ENCODE data around the gene MAP2K5.

Gene MAP2K5

GRCh38 chr15:67678993-67679392 is 136.5 kb downstream of the MAP2K5 start:
- no peak for DNase-seq
- no peaks in the 10 kb centered on the region for H3K27me3 ChIP-seq (replicated peaks; ENCODE audit: control insufficient read depth, insufficient read depth, low read length, poor library complexity, severe bottlenecking)
- peaks cover 4% of the 10 kb centered on the region for H3K9me3 ChIP-seq (ENCODE audit: control insufficient read depth, low read length)
- no peak overlapping the region for H3K27ac ChIP-seq (ENCODE audit: insufficient read depth, low read length, poor library complexity, severe bottlenecking)
- no peak overlapping the region for H3K4me3 ChIP-seq (ENCODE audit: insufficient read depth, low read depth, low read length, poor library complexity, severe bottlenecking)
- H3K4me1 ChIP-seq (ENCODE audit: control insufficient read depth, insufficient read depth, low read length, poor library complexity, severe bottlenecking), result no peaks in the 10 kb centered on the region
- H3K36me3 ChIP-seq (ENCODE audit: control insufficient read depth, insufficient read depth, low read length), result peaks cover under 1% of the 10 kb centered on the region

DNA sequence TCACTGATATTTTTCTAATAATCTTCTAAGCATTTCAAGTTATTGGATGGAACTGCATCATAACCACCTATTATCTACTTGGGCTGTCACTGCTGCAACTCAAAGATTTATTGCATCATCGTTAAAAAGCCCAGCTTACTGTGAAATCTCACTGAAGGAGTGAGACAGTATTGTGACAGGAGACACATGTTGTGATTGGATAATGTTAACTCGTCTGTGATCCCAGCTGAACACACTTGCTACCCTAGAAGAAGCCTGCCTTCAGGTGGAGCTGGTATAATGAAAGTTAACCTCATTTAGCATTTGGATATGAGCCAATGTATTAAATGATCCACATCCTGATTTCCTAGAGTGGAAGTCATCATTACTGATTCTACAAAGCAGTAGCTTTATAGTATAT is 138.1 kb downstream of the MAP2K5 start:
- DNase-seq, result no peak
- H3K27me3 ChIP-seq (replicated peaks; ENCODE audit: control insufficient read depth, insufficient read depth, low read length, poor library complexity, severe bottlenecking), result no peaks in the 10 kb centered on the region
- H3K36me3 ChIP-seq (ENCODE audit: control insufficient read depth, insufficient read depth, low read length), result peaks cover 3% of the 10 kb centered on the region
- H3K4me1 ChIP-seq (ENCODE audit: control insufficient read depth, insufficient read depth, low read length, poor library complexity, severe bottlenecking), result no peaks in the 10 kb centered on the region
- H3K27ac ChIP-seq (ENCODE audit: insufficient read depth, low read length, poor library complexity, severe bottlenecking), result no peak overlapping the region
- H3K4me3 ChIP-seq (ENCODE audit: insufficient read depth, low read depth, low read length, poor library complexity, severe bottlenecking), result no peak overlapping the region
- peaks cover 4% of the 10 kb centered on the region for H3K9me3 ChIP-seq (ENCODE audit: control insufficient read depth, low read length)

DNA sequence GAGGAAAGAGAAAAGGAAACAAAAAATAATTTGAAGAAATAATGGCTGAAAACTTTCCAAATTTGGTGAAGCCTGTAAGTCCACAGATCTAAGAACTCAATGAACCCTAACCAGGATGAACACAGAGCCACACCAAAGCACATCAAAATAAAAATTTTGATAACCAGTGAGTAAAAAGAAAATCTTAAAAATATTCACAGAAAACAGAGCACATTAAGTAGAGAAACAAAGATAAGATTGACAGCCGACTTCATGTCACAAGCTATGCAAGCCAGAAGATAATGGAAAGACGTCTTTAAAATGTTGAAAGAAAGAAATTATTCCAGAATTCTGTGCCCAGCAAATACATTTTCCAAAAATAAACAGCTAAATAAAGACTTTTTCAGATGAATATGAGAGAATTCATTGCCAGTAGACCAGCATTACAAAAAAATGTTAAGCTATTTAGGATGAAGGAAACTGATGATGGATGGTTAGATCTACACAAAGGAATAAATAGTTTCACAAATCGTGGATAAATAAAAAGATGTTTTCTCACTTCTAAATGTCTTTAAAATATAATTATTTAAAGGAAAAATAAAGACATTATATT is 142.6 kb downstream of the MAP2K5 start:
- no peak for DNase-seq
- Histone ChIP-seq H3K27ac (ENCODE audit: insufficient read depth, low read length, poor library complexity, severe bottlenecking) (no peak overlapping the region), H3K27me3 (replicated peaks; ENCODE audit: control insufficient read depth, insufficient read depth, low read length, poor library complexity, severe bottlenecking) (no peaks in the 10 kb centered on the region), H3K36me3 (ENCODE audit: control insufficient read depth, insufficient read depth, low read length) (peaks cover 3% of the 10 kb centered on the region), H3K4me3 (ENCODE audit: insufficient read depth, low read depth, low read length, poor library complexity, severe bottlenecking) (no peak overlapping the region), H3K4me1 (ENCODE audit: control insufficient read depth, insufficient read depth, low read length, poor library complexity, severe bottlenecking) (no peaks in the 10 kb centered on the region), H3K9me3 (ENCODE audit: control insufficient read depth, low read length) (peaks cover 4% of the 10 kb centered on the region)

DNA sequence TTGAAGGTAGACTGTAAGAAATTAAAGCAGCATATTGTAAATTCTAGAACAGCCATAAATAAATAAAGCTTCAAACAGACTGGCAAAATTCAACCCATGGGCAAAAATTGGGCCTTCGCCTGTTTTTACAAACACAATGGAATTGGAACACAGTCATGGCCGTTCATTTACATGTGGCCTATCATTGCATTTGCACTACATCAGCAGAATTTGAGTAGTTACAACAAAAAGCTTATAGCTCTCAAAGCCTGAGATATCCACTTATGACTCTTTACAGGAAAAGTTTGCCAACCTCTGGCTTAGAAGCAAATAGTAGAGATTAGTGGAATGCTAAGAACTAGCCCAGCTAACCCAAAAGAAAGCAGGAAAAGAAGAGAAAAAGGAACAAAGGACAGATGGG is 143.2 kb downstream of the MAP2K5 start:
- no peak overlapping the region for H3K4me3 ChIP-seq (ENCODE audit: insufficient read depth, low read depth, low read length, poor library complexity, severe bottlenecking)
- no peaks in the 10 kb centered on the region for H3K4me1 ChIP-seq (ENCODE audit: control insufficient read depth, insufficient read depth, low read length, poor library complexity, severe bottlenecking)
- H3K9me3 ChIP-seq (ENCODE audit: control insufficient read depth, low read length), result peaks cover 4% of the 10 kb centered on the region
- no peaks in the 10 kb centered on the region for H3K27me3 ChIP-seq (replicated peaks; ENCODE audit: control insufficient read depth, insufficient read depth, low read length, poor library complexity, severe bottlenecking)
- H3K36me3 ChIP-seq (ENCODE audit: control insufficient read depth, insufficient read depth, low read length), result peaks cover 3% of the 10 kb centered on the region
- DNase-seq, result no peak
- no peak overlapping the region for H3K27ac ChIP-seq (ENCODE audit: insufficient read depth, low read length, poor library complexity, severe bottlenecking)

DNA sequence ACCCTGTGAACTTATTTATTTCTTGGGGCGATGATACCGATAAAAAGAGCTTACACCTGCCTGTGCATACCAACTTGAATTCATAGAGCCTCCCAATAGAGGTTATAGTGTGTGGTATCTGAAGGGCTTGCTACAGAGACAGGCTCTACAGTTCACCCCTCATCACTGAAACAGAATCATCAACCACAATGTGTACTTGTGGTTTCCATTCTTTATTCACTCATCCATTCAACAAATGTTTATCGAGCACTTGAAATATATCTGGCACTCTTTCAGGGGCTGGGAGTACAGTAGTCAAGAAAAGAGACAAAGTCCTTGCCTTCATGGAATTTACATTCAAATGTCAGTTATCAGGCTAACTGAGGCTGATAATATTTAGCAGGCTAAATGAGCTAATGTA is 148.4 kb downstream of the MAP2K5 start:
- Histone ChIP-seq H3K27ac (ENCODE audit: insufficient read depth, low read length, poor library complexity, severe bottlenecking) (no peak overlapping the region), H3K4me1 (ENCODE audit: control insufficient read depth, insufficient read depth, low read length, poor library complexity, severe bottlenecking) (no peaks in the 10 kb centered on the region), H3K36me3 (ENCODE audit: control insufficient read depth, insufficient read depth, low read length) (no peaks in the 10 kb centered on the region), H3K9me3 (ENCODE audit: control insufficient read depth, low read length) (no peaks in the 10 kb centered on the region), H3K4me3 (ENCODE audit: insufficient read depth, low read depth, low read length, poor library complexity, severe bottlenecking) (no peak overlapping the region), H3K27me3 (replicated peaks; ENCODE audit: control insufficient read depth, insufficient read depth, low read length, poor library complexity, severe bottlenecking) (no peaks in the 10 kb centered on the region)
- DNase-seq, result no peak

DNA sequence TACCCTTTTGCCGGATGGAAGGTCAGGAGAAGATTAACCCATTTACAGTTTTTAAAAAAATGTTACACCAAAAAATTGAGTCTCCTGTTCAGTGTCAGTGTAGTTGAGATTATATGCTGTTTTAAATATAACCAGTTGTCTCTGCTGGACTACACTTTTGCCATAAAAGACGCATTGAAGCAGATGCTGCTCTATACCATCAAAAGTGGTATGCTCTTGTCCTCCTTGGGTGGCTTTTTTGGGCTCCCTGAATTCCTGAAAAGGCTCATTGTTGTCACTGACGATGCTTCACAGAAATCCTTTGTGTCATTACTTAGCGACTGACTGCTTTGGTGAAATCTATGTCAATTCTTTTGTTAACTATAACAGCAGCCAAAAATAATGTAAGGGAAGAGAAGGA is 148.9 kb downstream of the MAP2K5 start:
- no peak overlapping the region for H3K27ac ChIP-seq (ENCODE audit: insufficient read depth, low read length, poor library complexity, severe bottlenecking)
- H3K4me1 ChIP-seq (ENCODE audit: control insufficient read depth, insufficient read depth, low read length, poor library complexity, severe bottlenecking), result no peaks in the 10 kb centered on the region
- H3K9me3 ChIP-seq (ENCODE audit: control insufficient read depth, low read length), result no peaks in the 10 kb centered on the region
- no peak overlapping the region for H3K4me3 ChIP-seq (ENCODE audit: insufficient read depth, low read depth, low read length, poor library complexity, severe bottlenecking)
- DNase-seq, result no peak
- no peaks in the 10 kb centered on the region for H3K36me3 ChIP-seq (ENCODE audit: control insufficient read depth, insufficient read depth, low read length)
- H3K27me3 ChIP-seq (replicated peaks; ENCODE audit: control insufficient read depth, insufficient read depth, low read length, poor library complexity, severe bottlenecking), result no peaks in the 10 kb centered on the region

DNA sequence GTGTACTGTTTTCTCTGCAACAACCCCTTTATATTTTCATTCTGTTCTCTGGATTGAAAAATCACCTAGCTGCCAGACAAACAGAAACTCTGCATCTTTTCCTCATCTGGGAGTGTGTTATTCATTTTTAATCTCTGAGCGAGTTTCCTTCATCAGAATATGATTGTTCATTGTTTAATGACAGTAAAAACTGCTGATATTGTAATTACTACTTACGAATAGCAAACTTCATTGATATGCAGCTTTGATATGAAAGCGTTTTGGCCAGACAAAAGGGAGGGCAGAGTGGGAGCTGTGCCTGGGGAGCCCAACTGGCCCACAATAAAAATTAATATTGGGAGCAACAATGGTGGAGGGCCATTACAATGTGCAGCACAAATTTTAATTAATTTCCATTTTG is 150.1 kb downstream of the MAP2K5 start:
- no peak overlapping the region for H3K4me3 ChIP-seq (ENCODE audit: insufficient read depth, low read depth, low read length, poor library complexity, severe bottlenecking)
- H3K27me3 ChIP-seq (replicated peaks; ENCODE audit: control insufficient read depth, insufficient read depth, low read length, poor library complexity, severe bottlenecking), result no peaks in the 10 kb centered on the region
- H3K36me3 ChIP-seq (ENCODE audit: control insufficient read depth, insufficient read depth, low read length), result no peaks in the 10 kb centered on the region
- H3K9me3 ChIP-seq (ENCODE audit: control insufficient read depth, low read length), result no peaks in the 10 kb centered on the region
- DNase-seq, result no peak
- H3K27ac ChIP-seq (ENCODE audit: insufficient read depth, low read length, poor library complexity, severe bottlenecking), result no peak overlapping the region
- H3K4me1 ChIP-seq (ENCODE audit: control insufficient read depth, insufficient read depth, low read length, poor library complexity, severe bottlenecking), result no peaks in the 10 kb centered on the region

- no peaks in the 10 kb centered on the region for H3K36me3 ChIP-seq (ENCODE audit: control insufficient read depth, insufficient read depth, low read length)
- DNase-seq, result no peak
- H3K27ac ChIP-seq (ENCODE audit: insufficient read depth, low read length, poor library complexity, severe bottlenecking), result no peak overlapping the region
- no peaks in the 10 kb centered on the region for H3K27me3 ChIP-seq (replicated peaks; ENCODE audit: control insufficient read depth, insufficient read depth, low read length, poor library complexity, severe bottlenecking)
- no peak overlapping the region for H3K4me3 ChIP-seq (ENCODE audit: insufficient read depth, low read depth, low read length, poor library complexity, severe bottlenecking)
- no peaks in the 10 kb centered on the region for H3K9me3 ChIP-seq (ENCODE audit: control insufficient read depth, low read length)
- H3K4me1 ChIP-seq (ENCODE audit: control insufficient read depth, insufficient read depth, low read length, poor library complexity, severe bottlenecking), result no peaks in the 10 kb centered on the region
These were observed 153.6 kb downstream of the MAP2K5 start for GRCh38 chr15:67696087-67696486.

- peaks cover 3% of the 10 kb centered on the region for H3K36me3 ChIP-seq (ENCODE audit: control insufficient read depth, insufficient read depth, low read length)
- no peak for DNase-seq
- no peaks in the 10 kb centered on the region for H3K9me3 ChIP-seq (ENCODE audit: control insufficient read depth, low read length)
- no peak overlapping the region for H3K4me3 ChIP-seq (ENCODE audit: insufficient read depth, low read depth, low read length, poor library complexity, severe bottlenecking)
- H3K27ac ChIP-seq (ENCODE audit: insufficient read depth, low read length, poor library complexity, severe bottlenecking), result no peak overlapping the region
- H3K27me3 ChIP-seq (replicated peaks; ENCODE audit: control insufficient read depth, insufficient read depth, low read length, poor library complexity, severe bottlenecking), result no peaks in the 10 kb centered on the region
- no peaks in the 10 kb centered on the region for H3K4me1 ChIP-seq (ENCODE audit: control insufficient read depth, insufficient read depth, low read length, poor library complexity, severe bottlenecking)
These were observed 157.5 kb downstream of the MAP2K5 start for GRCh38 chr15:67700023-67700422.

GRCh38 chr15:67701669-67702068 is 159.2 kb downstream of the MAP2K5 start:
- Histone ChIP-seq H3K36me3 (ENCODE audit: control insufficient read depth, insufficient read depth, low read length) (peaks cover 4% of the 10 kb centered on the region), H3K9me3 (ENCODE audit: control insufficient read depth, low read length) (no peaks in the 10 kb centered on the region), H3K27me3 (replicated peaks; ENCODE audit: control insufficient read depth, insufficient read depth, low read length, poor library complexity, severe bottlenecking) (no peaks in the 10 kb centered on the region), H3K27ac (ENCODE audit: insufficient read depth, low read length, poor library complexity, severe bottlenecking) (no peak overlapping the region), H3K4me1 (ENCODE audit: control insufficient read depth, insufficient read depth, low read length, poor library complexity, severe bottlenecking) (no peaks in the 10 kb centered on the region), H3K4me3 (ENCODE audit: insufficient read depth, low read depth, low read length, poor library complexity, severe bottlenecking) (no peak overlapping the region)
- no peak for DNase-seq
